Measurements from ENCODE around the gene WWC1.

WWC1 gene

DNA sequence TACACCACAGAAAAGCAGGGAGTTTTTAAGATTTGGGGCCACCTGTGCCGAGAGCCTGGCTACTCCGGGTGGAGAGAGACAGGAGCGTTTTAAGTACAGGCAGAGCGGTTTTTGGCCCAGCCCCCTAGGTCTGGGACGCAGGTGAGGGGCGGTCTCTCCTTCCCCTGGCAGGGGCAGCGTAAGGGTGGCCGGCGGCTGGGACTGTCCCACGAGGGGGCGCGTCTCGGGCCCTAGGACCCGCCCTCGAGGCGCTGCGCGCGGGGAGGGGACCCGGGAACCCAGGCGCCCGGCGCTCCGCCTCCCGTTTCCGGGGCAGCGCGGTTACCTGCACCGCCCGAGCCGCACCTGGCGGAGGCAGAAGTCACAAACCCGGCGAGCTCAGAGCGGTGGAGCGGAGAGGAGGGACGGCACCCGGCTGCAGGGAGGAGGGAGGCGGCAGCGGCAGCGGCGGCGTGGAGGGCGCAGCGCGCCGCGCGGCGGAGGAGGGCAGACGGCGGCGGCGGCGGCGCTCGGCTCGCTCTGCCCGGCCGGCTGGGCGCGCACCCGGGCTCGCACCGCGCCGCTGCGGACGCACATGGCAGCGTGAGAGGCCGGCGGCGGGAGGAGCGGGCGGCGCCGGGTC, at the start of gene WWC1:
TSS of gene WWC1 (plus strand) at position 304 of the 622 bp plus-strand sequence. CDS start 508 bp downstream, outside the sequence.
- in situ Hi-C loops (cut with MboI; ENCODE audit: low sequenced_read_pairs), result no loop called here

DNA sequence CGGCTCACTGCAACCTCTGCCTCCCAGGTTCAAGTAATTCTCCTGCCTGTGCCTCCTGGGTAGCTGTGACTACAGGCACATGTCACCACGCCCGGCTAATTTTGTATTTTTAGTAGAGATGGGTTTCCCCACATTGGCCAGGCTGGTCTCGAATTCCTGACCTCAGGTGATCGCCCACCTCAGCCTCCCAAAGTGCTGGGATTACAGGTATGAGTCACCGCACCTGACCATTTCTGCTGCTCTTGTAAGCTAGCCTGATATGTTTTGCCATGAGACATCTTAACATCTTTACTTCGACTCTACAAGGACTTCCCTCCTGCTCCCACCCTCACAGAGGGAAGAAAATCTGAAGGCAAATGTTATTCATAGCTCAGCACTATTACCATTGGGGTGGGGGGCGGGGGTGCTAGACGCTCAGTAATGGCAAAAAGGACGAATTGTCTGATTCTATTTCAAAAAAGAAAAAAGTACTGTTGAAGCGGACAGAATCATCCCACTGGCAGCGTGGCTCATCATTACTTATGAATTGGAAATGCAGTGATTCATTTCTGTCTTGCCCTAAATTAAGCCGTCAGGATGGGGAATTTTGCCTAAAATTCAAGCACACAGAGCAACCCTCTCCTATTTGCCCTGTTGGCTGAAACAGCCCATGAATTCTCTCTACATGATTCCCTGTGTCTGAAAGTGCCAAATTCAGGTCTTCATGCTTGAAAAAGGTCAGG, 46.4 kb upstream of the WWC1 start:
- in situ Hi-C loops (cut with MboI; ENCODE audit: low sequenced_read_pairs), result no loop called here

DNA sequence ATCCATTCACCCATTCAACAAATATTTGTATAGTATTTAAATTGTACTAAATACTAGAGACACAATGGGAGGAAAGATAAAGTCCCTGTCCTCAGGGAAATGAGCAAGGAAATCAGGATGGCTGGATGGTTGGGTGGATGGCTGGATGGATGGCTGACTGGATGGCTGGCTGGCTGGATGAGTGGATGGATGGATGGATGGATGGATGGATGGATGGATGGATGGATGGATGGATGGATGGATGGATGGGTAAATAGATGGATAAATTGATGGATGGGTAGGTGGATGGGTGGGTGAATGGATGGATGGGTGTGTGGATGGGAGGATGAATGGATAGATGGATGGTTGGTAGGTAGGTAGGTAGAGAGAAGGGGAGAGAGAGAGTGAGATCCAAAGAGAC, 41.5 kb upstream of the WWC1 start:
- in situ Hi-C loops (cut with MboI; ENCODE audit: low sequenced_read_pairs), result no loop called here

DNA sequence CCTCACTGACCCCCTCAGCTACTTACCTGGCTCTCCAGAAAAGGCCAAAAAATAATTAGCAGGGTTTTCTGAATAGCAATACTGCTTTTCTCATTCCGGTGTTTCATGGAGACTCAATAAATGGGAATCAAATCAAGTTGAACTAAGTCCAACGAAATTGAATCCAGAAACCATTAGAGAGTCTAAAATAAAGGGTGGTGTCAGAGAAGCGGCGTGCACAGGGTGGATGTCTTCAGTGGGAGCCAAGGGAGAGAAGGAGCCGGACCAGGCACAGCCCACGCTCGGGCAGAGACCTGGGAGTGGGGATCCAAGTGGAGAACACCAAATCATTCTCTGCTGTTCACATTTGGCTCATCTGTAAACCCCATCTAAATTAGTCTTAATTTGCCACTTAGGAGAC, 40.2 kb upstream of the WWC1 start:
- in situ Hi-C loops (cut with MboI; ENCODE audit: low sequenced_read_pairs), result no loop called here

DNA sequence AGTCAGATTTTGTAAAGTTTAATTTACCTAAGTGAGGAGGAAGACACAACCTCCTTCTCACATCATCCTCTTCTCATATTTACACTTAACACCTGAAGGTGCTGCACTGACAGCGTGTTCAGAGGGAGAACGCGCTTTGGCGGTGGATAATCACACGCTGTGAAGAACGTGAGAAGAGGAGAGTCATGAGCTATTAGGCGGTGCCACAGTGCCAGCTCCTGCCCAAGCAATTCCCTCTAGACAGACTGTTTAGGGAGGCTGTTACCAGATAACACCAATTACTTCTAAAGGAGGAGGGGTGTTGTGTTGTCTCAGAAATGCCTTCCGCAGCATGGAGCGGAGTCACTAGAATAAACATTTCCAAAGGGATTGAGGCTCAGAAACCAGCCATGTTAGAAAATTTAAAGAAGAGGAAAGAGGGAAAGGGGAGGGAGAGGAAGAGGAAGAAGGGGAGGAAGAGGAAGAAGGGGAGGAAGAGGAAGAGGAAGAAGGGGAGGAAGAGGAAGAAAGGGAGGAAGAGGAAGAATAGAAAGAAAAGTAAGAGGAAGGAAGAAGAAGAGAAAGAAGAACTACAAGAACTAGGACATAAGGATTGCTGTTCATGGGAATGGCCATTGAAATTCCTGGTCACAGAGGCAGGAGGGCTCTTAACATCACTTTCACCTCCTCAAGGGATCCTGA, 37.3 kb upstream of the WWC1 start:
- in situ Hi-C loops (cut with MboI; ENCODE audit: low sequenced_read_pairs), result no loop called here

DNA sequence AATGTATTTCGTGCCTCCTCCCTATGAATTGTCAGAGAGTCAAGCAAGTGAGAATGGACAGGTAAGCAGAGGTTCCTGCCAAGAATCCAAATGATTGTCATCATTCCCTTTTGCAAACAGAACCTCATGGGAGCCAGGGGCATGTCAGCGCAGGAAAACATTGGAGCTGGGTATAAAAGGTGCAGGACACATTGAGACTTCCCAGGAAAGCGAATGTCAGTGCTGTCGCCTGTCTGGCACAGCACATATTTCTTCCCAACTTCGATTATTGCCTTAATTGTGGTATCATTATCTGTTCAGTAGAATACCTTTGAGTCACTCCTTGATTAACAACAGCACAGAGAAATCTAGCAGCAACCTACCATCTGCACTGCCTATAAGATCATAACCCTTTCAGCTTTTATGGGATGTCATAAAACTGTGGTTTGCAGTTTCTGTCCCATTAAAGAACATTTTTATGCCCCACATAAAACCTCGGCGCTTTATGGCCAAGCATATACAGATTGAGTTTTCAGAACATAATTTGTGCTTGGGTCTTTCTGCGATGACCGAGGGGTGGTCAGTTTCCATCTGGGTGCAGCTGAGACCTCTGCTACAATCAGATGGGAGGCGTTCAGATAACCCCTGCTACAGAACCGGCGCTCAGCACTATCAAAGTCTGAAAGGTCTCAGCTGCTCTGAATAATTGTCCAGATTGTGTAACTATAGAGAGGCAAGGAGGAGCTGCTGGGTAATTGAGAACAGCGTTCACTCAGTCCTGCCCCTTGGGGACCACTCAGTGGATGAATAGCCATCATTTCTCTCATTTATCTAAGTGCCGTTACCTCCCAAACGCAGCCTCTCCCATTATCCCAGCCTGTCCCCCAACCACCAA, 30.9 kb upstream of the WWC1 start:
- in situ Hi-C loops (cut with MboI; ENCODE audit: low sequenced_read_pairs), result no loop called here

DNA sequence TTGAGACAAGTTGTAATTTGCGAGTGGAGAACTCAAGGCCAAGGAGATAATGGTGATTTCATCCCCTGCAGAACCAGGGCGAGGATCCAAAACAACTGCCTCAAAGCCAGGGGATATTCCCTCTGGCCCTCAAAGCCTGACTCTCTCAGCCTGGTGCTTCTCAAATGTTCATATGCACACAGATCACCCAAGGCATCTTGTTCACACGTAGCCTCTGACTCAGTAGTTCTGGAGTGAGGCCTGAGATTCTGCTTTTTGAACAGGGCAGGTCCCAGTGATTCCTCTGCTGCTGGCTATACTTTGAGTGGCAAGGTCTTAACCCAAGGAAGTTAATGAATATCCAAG, 30.2 kb upstream of the WWC1 start:
- in situ Hi-C loops (cut with MboI; ENCODE audit: low sequenced_read_pairs), result no loop called here

DNA sequence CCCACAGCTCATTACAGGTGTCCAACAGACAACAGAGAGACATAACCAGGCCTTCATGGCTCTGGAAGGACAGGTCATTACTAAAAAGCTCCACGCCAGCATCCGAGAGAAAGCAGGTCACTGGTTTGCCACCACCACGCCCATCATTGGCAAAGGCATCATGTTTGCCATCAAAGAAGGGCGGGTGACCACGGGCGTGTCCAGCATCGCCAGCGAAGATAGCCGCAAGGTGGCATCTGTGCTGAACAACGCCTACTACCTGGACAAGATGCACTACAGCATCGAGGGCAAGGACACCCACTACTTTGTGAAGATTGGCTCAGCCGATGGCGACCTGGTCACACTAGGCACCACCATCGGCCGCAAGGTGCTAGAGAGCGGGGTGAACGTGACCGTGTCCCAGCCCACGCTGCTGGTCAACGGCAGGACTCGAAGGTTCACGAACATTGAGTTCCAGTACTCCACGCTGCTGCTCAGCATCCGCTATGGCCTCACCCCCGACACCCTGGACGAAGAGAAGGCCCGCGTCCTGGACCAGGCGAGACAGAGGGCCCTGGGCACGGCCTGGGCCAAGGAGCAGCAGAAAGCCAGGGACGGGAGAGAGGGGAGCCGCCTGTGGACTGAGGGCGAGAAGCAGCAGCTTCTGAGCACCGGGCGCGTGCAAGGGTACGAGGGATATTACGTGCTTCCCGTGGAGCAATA, 29.3 kb upstream of the WWC1 start:
- in situ Hi-C loops (cut with MboI; ENCODE audit: low sequenced_read_pairs), result no loop called here

DNA sequence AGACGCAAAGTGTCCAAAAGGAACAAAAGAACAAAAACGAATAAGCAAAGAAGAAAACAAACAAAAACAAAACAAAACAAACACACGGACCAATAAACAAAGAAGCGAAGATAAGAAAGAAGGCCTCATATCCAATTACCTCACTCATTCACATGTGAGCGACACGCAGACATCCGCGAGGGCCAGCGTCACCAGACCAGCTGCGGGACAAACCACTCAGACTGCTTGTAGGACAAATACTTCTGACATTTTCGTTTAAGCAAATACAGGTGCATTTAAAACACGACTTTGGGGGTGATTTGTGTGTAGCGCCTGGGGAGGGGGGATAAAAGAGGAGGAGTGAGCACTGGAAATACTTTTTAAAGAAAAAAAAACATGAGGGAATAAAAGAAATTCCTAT, 28.3 kb upstream of the WWC1 start:
- in situ Hi-C loops (cut with MboI; ENCODE audit: low sequenced_read_pairs), result no loop called here

DNA sequence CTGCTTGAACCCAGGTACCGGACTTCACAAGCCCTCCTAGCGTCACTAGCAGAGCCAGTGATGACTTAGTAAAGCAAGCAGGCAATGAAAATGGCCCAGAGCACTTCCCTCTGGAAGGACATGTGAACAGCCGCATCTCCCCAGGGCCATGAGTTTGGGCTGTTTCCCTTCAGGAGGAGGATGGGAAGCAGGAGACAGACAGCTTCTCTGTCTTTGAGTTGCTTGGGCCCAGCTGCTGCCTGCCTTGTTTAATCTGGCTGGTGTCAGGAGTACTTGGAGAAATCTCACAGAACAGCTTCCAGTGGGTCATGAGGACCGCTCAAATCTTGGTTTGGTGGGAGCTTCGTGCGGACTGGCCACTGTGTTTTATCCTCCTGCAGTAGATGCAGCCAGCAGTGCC, 25.4 kb upstream of the WWC1 start:
- in situ Hi-C loops (cut with MboI; ENCODE audit: low sequenced_read_pairs), result no loop called here

DNA sequence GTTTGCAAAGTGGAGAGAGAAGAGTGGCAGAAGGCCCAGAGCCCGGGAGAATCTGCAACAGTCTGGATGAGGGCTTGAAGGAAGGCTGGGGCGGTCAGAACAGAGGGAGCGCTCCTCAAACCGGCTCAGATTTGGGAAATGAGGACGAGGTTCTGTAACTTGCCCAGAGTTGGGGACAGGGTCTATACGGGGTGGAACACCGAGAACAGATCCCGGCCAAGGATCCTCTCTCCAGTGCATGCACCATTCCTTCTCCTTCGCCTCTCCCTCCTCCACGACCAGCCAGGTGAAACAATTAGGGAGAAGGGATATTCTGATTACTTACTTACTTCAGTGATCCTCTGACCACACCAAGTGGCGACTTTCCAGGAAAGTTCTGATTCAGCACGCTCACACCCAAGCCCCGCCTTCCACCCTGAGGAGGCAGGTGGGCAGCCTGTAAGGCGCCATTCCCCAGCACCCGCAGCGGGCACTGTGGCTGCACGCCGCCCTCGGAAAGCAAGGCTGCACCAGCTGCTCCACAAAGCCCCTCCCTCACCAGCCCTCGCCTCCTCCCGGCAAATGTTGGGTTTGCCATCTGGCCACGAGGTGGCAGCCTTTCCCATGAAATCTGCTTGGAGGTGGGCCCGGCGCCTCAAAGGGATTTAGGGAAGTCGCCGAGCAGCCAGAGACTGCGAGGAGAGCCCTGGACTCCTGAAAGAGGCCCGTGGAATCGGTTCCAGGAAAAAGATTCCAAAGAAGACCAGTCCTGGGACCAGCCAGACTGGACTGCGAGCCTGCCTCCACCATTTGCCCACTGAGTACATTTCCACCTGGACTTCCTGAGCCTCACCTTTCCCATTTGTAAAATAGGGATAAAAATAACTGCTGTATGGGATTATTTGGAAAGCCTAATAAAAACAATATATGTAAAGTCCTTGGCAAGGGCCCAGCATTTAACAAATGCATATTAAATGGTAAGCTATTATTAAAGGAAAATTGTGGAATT, 22.2 kb upstream of the WWC1 start:
- in situ Hi-C loops (cut with MboI; ENCODE audit: low sequenced_read_pairs), result no loop called here

DNA sequence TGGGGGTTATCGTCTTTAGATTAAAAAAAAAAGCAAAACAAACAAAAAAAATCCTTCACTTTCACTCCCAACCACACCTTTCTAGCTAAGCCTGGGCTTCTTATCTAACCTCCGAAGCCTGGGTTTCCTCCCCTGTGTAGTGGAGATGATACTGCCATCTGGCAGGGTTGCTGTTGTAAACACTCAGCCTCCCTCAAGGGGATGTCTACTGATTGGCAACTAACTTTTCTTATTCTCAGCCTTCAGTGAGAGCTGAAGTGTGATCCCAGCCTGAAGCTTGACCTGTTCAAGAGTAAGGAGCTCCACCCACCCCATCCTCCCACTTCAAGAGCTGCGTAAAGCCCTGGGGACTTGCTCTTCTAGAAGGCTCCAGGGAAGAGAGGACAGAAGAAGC, 21.5 kb upstream of the WWC1 start:
- in situ Hi-C loops (cut with MboI; ENCODE audit: low sequenced_read_pairs), result no loop called here

DNA sequence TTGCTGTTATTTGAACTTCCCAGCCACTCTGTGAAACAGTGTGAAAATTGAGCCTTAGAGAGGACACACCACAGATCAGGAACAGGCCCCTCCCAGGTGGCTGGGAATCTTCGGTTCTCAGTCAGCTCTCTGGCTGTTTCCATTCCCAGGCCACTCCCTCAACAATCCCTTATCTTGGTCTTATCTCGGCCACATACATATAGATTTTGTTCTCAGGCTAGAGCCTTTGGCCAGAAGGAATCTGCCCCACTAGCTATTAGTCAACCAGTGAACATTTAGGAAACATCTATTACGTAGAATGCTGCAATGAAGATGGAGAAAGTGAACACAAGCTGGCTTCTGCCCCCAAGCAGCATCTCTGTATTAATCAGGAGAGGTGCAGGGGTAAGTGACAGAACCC, 21.0 kb upstream of the WWC1 start:
- in situ Hi-C loops (cut with MboI; ENCODE audit: low sequenced_read_pairs), result no loop called here

DNA sequence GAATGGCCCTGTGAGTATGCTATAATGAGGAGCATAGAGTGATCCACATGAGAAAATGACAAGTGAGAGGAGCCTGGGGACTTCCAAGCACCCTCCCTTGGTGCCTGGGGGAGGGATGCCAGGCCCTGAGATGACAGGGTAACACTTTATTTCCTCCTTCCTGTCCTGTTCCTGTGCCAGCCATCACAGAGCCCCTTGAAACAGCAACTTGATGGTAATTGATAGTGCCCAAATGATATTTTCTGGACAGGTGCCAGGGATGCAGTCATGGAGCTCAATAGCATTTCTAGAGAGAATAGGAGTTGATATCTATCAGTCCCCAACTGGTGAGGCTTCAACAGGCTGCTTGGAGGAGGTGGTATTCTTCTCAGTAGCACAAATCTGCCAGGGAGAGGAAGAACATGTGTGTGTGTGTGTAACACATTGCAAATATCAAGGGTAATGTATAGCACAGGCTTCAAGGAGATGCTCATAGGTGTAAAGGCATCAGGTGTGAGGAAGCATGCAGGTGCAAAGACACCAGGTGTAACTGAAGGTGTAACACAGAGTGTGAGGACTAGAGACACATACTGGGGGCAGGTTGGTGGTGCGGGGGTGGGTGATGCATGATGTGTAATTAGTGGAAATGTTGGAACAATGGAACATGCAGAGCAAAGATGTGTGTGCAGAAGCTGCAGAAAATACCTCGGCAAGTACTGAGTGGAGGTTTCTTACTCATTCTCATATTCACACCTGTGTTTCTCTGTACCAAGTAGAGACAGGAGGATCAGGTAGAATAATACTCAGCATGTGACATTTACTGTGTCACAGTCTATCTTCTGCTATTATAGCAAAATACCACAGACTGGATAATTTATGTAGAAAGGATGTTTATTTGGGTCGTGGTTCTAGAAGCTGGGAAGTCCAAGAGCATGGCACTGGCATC, 18.1 kb upstream of the WWC1 start:
- in situ Hi-C loops (cut with MboI; ENCODE audit: low sequenced_read_pairs), result no loop called here

DNA sequence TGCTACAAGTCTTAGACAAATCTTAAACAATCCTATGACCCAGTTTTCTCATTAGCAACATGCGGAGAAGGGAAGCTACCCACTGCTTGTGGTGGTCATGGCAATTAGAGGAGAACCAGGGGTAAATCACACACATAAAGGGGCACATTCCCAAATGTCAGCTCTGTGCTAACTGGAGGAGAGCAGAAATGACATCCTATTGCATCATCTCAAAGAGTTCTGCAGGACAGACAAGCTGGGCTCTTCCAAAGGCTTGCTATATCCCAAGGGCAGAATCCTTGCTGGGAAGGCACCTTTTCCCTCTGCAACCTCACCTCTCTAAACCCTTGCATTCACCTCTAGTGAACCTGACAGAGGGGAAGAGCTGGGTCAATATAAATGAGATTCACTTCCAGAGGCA, 17.0 kb upstream of the WWC1 start:
- in situ Hi-C loops (cut with MboI; ENCODE audit: low sequenced_read_pairs), result no loop called here

DNA sequence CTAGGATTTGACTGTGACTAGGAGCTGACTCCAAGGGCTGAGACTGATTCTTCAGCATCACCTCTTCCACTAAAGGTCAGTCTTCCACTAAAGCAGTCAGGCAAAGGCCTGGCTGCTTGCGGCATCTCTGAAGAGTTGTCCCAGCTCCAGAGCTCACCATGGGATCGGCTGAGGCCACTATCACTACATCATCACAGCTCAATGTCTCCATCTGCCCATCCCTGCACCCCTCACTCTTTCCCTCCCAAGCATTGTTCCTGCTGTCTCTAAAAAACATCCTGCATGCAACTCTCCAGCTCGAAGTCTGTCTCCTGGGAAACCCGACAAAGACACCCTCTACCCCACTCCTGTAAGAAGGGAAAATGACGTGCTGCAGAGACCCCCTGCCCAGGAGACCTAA, 15.5 kb upstream of the WWC1 start:
- in situ Hi-C loops (cut with MboI; ENCODE audit: low sequenced_read_pairs), result no loop called here

DNA sequence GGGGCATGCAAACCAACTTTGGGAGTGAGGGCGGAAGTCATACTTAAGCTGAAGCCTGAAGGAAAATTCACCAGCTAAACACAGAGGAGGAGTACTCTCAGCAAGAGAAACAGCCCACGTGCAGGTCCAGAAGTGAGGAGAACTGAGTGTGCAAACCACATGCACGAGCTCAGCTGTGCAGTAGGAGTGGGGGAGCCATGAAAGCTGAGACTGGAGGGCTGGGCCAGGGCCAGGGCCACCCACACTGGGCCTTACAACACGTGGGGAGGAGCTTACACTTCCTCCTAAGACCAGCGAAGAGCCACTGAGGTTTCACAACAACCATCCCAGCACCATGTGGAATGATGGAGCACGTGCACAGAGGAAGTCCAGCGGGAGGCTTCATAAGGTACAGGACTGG, 9.3 kb upstream of the WWC1 start:
- in situ Hi-C loops (cut with MboI; ENCODE audit: low sequenced_read_pairs), result no loop called here

DNA sequence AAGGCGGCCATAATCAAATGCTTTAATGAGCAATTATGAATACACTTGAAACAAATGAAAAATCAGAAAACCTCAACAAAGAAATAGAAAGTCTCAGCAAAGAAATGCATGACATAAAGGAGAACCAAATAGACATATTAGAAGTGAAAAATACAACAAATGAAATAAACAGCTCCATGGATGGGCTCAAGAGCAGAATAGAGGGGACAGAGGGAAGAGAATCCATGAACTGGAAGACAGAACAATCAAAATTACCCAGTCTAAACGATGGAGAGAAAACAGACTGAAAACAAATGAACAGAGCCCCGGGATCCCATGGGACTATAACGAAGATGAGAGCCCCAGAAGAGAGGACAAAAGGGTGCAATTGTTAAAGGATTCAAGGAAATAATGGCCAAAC, 6.6 kb upstream of the WWC1 start:
- in situ Hi-C loops (cut with MboI; ENCODE audit: low sequenced_read_pairs), result no loop called here

DNA sequence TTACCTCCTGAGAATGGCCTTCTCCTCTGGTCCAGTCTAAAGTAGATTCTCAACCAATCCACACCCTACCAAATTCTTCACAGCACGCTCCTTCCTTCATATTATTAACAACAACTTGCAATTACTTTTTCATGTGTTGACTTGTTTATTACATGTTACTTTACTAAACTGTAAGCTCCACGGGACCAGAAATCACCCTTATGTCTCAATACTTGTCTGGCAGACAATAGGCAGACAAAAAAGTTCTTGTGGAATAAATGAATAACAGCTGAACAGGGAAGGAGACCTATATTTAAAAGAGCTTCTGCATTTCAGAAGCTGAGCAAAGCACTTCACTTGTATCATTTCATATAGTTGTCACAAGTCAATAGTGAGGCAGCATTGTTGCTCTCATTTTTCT, 5.7 kb upstream of the WWC1 start:
- in situ Hi-C loops (cut with MboI; ENCODE audit: low sequenced_read_pairs), result no loop called here
